Kidney (tissue), 14 donors: ENCODE measurements around the gene ASB4. TPM values are rescaled to one million over a fixed set of nuclear protein-coding genes. Genes with fewer than 3 reads are reported as not detected.
"Not testable (repeated sequence)": the region's sequence is repeated elsewhere in the genome, so short reads cannot be mapped to it uniquely, and the experiment has no call there.

ENCODE experiments used
- DNase-seq, 5 donors: peaks; one replicate each; pipeline ENCODE4 v3.0.0-alpha.2; 2013 to 2020
- FAIRE-seq: peaks from 2 replicates; lab custom pipeline; 2012; peaks lifted over from hg19 to GRCh38; lab: Jason Lieb, UNC
- H3K27ac ChIP-seq, 2 donors: one replicate each; pipeline ENCODE4 v1.7.0; 2013; ENCODE audit warnings: low read depth in 2 of 2, low read length in 2 of 2, inconsistent platforms in 1 of 2
- H3K27me3 ChIP-seq: one replicate; pipeline ENCODE4 v1.7.1; 2013; ENCODE audit warnings: low read length, inconsistent platforms; ENCODE audit not compliant: control insufficient read depth, insufficient read depth
- H3K36me3 ChIP-seq, 3 donors: one replicate each; pipeline versions ENCODE4 v1.7.0 to v1.7.1; 2013; ENCODE audit warnings: low read length in 3 of 3, control low read depth in 1 of 3, inconsistent platforms in 1 of 3; ENCODE audit not compliant: insufficient read depth in 3 of 3, control insufficient read depth in 2 of 3
- H3K4me1 ChIP-seq, 3 donors: one replicate each; pipeline versions ENCODE4 v1.7.0 to v1.7.1; 2013; ENCODE audit warnings: low read length in 3 of 3, inconsistent platforms in 1 of 3, low read depth in 1 of 3; ENCODE audit not compliant: control insufficient read depth in 2 of 3, insufficient read depth in 2 of 3
- H3K4me3 ChIP-seq, 3 donors: one replicate each; pipeline versions ENCODE4 v1.7.0 to v1.8.1; 2013; ENCODE audit warnings: low read length in 3 of 3, control low read depth in 1 of 3, inconsistent platforms in 1 of 3
- H3K9ac ChIP-seq, 3 donors: one replicate each; pipeline versions ENCODE4 v1.7.0 to v1.7.1; 2013; ENCODE audit warnings: low read length in 3 of 3, control low read depth in 1 of 3, inconsistent platforms in 1 of 3
- H3K9me3 ChIP-seq, 3 donors: one replicate each; pipeline versions ENCODE4 v1.7.0 to v1.7.1; 2013; ENCODE audit warnings: low read length in 3 of 3, control low read depth in 1 of 3, inconsistent platforms in 1 of 3; ENCODE audit not compliant: control insufficient read depth in 2 of 3, insufficient read depth in 1 of 3
- CTCF ChIP-seq: IDR thresholded peaks from 3 replicates; pipeline ENCODE4 v1.5.1; 2012; ENCODE audit warnings: mild to moderate bottlenecking, moderate library complexity, borderline replicate concordance; ENCODE audit not compliant: insufficient read depth; ENCODE audit errors: extremely low read depth
- intact Hi-C: fragments of 100-400 bp; cut with DNase I; formaldehyde crosslinking; loops from one replicate; pipeline ENCODE4 v1.11.1; 2022
- polyA plus RNA-seq: library from polyadenylated mRNA; stranded (reverse); fragments of 350-450 nt; fragmentation: Illumina TruSeq; extraction: RNeasy Lipid Tissue Mini Kit (QIAGEN cat#74804); gene quantifications from one replicate; pipeline ENCODE4 v1.2.3, GENCODE V29; 2014; ENCODE audit warnings: low read depth, low replicate concordance; ENCODE audit not compliant: insufficient read depth
- total RNA-seq: library from RNA; stranded (reverse); fragmentation: NEBNext Ultra II Directional; extraction: Animal tissue kit (Norgen Biotek cat#: 25700); gene quantifications from one replicate; pipeline ENCODE4 v1.2.1, GENCODE V29; 2021
- donor health status: control.
- donor health status: control.
- donor health status: control.
- donor health status: control.
- donor health status: control.
- donor health status: DM: yes; HTN: yes; CAD: no.
- donor health status: Normal renal cell carcinoma (clear cell type).

The ASB4 gene
- total and polyA plus RNA-seq, 2 donors from 2014 or later, result 0.09 TPM; not detected in 1

- intact Hi-C loops, result no loop called here
- Histone ChIP-seq H3K9me3 (no peaks in the 10 kb centered on the region), H3K9ac (peak overlapping the region in 1 of 3 donors; percentile 3), H3K27me3 (no peaks in the 10 kb centered on the region), H3K4me3 (peak overlapping the region in 2 of 3 donors; percentile 3 to 27), H3K27ac (peak overlapping the region; percentile 87 to 90), H3K4me1 (peaks cover 0 to 35% (median 25%) of the 10 kb centered on the region in 3 donors), H3K36me3 (no peaks in the 10 kb centered on the region)
- no peak for TF ChIP-seq CTCF
- DNase-seq (peak in 3 of 5 donors; percentile 42 to 91 (median 64)), FAIRE-seq (peak; percentile 86)
These were observed 64.2 kb downstream of the ASB4 start for GRCh38 chr7:95549818-95550529.

GRCh38 chr7:95550546-95550945, 64.8 kb downstream of the ASB4 start:
- intact Hi-C loops, result no loop called here
- H3K9ac ChIP-seq, result peak overlapping the region in 1 of 3 donors; percentile 3
- H3K4me1 ChIP-seq, result peaks cover 0 to 35% (median 24%) of the 10 kb centered on the region in 3 donors
- H3K36me3 ChIP-seq, result no peaks in the 10 kb centered on the region
- FAIRE-seq (no peak), DNase-seq (no peak)
- TF ChIP-seq CTCF, result no peak
- H3K4me3 ChIP-seq, result peak overlapping the region in 2 of 3 donors; percentile 3 to 27
- H3K27ac ChIP-seq, result peak overlapping the region; percentile 87 to 90
- H3K9me3 ChIP-seq, result no peaks in the 10 kb centered on the region
- no peaks in the 10 kb centered on the region for H3K27me3 ChIP-seq

GRCh38 chr7:95552010-95552926, 66.5 kb downstream of the ASB4 start:
- DNase-seq, H3K27ac ChIP-seq, H3K36me3 ChIP-seq, H3K4me3 ChIP-seq, H3K9me3 ChIP-seq, FAIRE-seq, H3K27me3 ChIP-seq, intact Hi-C loops, H3K9ac ChIP-seq: not testable (repeated sequence)
- peaks cover 0 to 35% (median 21%) of the 10 kb centered on the region in 3 donors for H3K4me1 ChIP-seq

GRCh38 chr7:95553939-95554338, 68.2 kb downstream of the ASB4 start:
- H3K27me3 ChIP-seq, result no peaks in the 10 kb centered on the region
- no peaks in the 10 kb centered on the region for H3K36me3 ChIP-seq
- no peaks in the 10 kb centered on the region for H3K9me3 ChIP-seq
- H3K4me1 ChIP-seq, result peaks cover 0 to 24% (median 14%) of the 10 kb centered on the region in 3 donors
- no peak for DNase-seq
- FAIRE-seq, result no peak
- intact Hi-C loops, result no loop called here
- H3K27ac ChIP-seq, result no peak overlapping the region
- no peak overlapping the region for H3K9ac ChIP-seq
- no peak overlapping the region for H3K4me3 ChIP-seq
- no peak for TF ChIP-seq CTCF
